Neuronal stem cell (in vitro differentiated cells): ENCODE data around the gene STK26. TPM values are rescaled to one million over a fixed set of nuclear protein-coding genes. Genes with fewer than 3 reads are reported as not detected.

Experiments
- DNase-seq: peaks from one replicate; pipeline ENCODE4 v3.0.0-alpha.2; 2013; ENCODE audit warnings: low spot score
- H2AFZ ChIP-seq: one replicate; pipeline ENCODE4 v1.6.1; 2013; ENCODE audit warnings: mild to moderate bottlenecking, low read length, inconsistent platforms
- H2AK5ac ChIP-seq: 2 replicates; pipeline ENCODE4 v1.6.1; 2013; ENCODE audit warnings: low read depth, mild to moderate bottlenecking, inconsistent platforms, low read length, moderate library complexity, mixed read lengths
- H2BK120ac ChIP-seq: 2 replicates; pipeline ENCODE4 v1.6.1; 2013; ENCODE audit warnings: low read depth, mild to moderate bottlenecking, inconsistent platforms, low read length, moderate library complexity, mixed read lengths
- H2BK12ac ChIP-seq: one replicate; pipeline ENCODE4 v1.6.1; 2013; ENCODE audit warnings: low read length, inconsistent platforms
- H2BK15ac ChIP-seq: 2 replicates; pipeline ENCODE4 v1.6.1; 2013; ENCODE audit warnings: mild to moderate bottlenecking, low read length, inconsistent platforms, mixed read lengths
- H2BK5ac ChIP-seq: one replicate; pipeline ENCODE4 v1.6.1; 2013; ENCODE audit warnings: inconsistent platforms, mild to moderate bottlenecking, low read length, moderate library complexity
- H3K14ac ChIP-seq: one replicate; pipeline ENCODE4 v1.6.1; 2013; ENCODE audit warnings: low read length, inconsistent platforms
- H3K18ac ChIP-seq: 2 replicates; pipeline ENCODE4 v1.6.1; 2013; ENCODE audit warnings: low read length, inconsistent platforms
- H3K23ac ChIP-seq: 2 replicates; pipeline ENCODE4 v1.6.1; 2013; ENCODE audit warnings: low read depth, mild to moderate bottlenecking, mixed read lengths, low read length, inconsistent platforms; ENCODE audit not compliant: poor library complexity
- H3K27ac ChIP-seq: replicated peaks from 3 replicates; pipeline ENCODE4 v1.5.1; 2013; ENCODE audit warnings: low read length, inconsistent platforms
- H3K27me3 ChIP-seq, 3 experiments: 2 replicates each; pipeline ENCODE4 v1.6.1; 2013; ENCODE audit warnings: low read length in 3 of 3, mild to moderate bottlenecking in 2 of 3, inconsistent platforms in 1 of 3, low read depth in 1 of 3, mixed read lengths in 1 of 3, moderate library complexity in 1 of 3; ENCODE audit not compliant: control insufficient read depth in 3 of 3, insufficient read depth in 3 of 3
- H3K36me3 ChIP-seq, 2 donors: replicated peaks in 1 of 2; 2 replicates each; pipeline ENCODE4 v1.6.1; 2013; ENCODE audit warnings: low read length in 2 of 2; ENCODE audit not compliant: control insufficient read depth in 2 of 2, insufficient read depth in 2 of 2
- H3K4ac ChIP-seq: 2 replicates; pipeline ENCODE4 v1.6.1; 2013; ENCODE audit warnings: inconsistent platforms, mild to moderate bottlenecking, low read length, moderate library complexity
- H3K4me1 ChIP-seq, 2 donors: 1 replicate in 1 of 2; 2 replicates in 1 of 2; pipeline ENCODE4 v1.6.1; 2013; ENCODE audit warnings: low read length in 2 of 2, low read depth in 1 of 2; ENCODE audit not compliant: control insufficient read depth in 2 of 2, insufficient read depth in 1 of 2
- H3K4me2 ChIP-seq: one replicate; pipeline ENCODE4 v1.6.1; 2013; ENCODE audit warnings: mild to moderate bottlenecking, low read length, inconsistent platforms; ENCODE audit not compliant: insufficient read depth, poor library complexity, severe bottlenecking
- H3K4me3 ChIP-seq, 2 donors: 2 replicates each; pipeline ENCODE4 v1.5.1; 2013; ENCODE audit warnings: low read length in 2 of 2, mild to moderate bottlenecking in 2 of 2, inconsistent platforms in 1 of 2, moderate library complexity in 1 of 2
- H3K79me1 ChIP-seq: one replicate; pipeline ENCODE4 v1.6.1; 2013; ENCODE audit warnings: low read depth, mild to moderate bottlenecking, inconsistent platforms, low read length, moderate library complexity
- H3K9ac ChIP-seq: one replicate; pipeline ENCODE4 v1.6.1; 2013; ENCODE audit warnings: mild to moderate bottlenecking, low read depth, low read length, inconsistent platforms; ENCODE audit not compliant: poor library complexity
- H3K9me3 ChIP-seq, 2 donors: replicated peaks in 1 of 2; 2 replicates each; pipeline versions ENCODE3 to v1.6.1; 2013; ENCODE audit warnings: low read length in 2 of 2, mild to moderate bottlenecking in 2 of 2, inconsistent platforms in 1 of 2, low read depth in 1 of 2, mixed read lengths in 1 of 2, moderate library complexity in 1 of 2; ENCODE audit not compliant: control insufficient read depth in 2 of 2, insufficient read depth in 1 of 2
- H4K8ac ChIP-seq: one replicate; pipeline ENCODE4 v1.6.1; 2013; ENCODE audit warnings: low read depth, mild to moderate bottlenecking, inconsistent platforms, low read length, moderate library complexity
- H4K91ac ChIP-seq: one replicate; pipeline ENCODE4 v1.6.1; 2013; ENCODE audit warnings: low read length, low read depth, mild to moderate bottlenecking, inconsistent platforms; ENCODE audit not compliant: poor library complexity
- WGBS, 2 donors: extraction: QIAGEN DNeasy Blood & Tissue Kit; methylation state at CpG; one replicate each; pipeline ENCODE4 v1.1.7; 2013; ENCODE audit warnings: missing lambda C conversion rate in 2 of 2, mixed read lengths in 1 of 2; ENCODE audit not compliant: insufficient read length in 2 of 2, insufficient replicate concordance in 1 of 2; ENCODE audit errors: extremely low coverage in 2 of 2; 5-methylcytosine and 5-hydroxymethylcytosine counted together
- polyA plus RNA-seq, 2 experiments: library from polyadenylated mRNA; stranded (reverse); fragments of 200-250 nt; gene quantifications; one replicate each; pipeline ENCODE4 v1.2.3, GENCODE V29; 2013

Gene STK26
- 61.5 TPM for polyA plus RNA-seq (2013, experiment 1 of 2)
- polyA plus RNA-seq (2013, experiment 2 of 2) = 63.7 TPM

DNA sequence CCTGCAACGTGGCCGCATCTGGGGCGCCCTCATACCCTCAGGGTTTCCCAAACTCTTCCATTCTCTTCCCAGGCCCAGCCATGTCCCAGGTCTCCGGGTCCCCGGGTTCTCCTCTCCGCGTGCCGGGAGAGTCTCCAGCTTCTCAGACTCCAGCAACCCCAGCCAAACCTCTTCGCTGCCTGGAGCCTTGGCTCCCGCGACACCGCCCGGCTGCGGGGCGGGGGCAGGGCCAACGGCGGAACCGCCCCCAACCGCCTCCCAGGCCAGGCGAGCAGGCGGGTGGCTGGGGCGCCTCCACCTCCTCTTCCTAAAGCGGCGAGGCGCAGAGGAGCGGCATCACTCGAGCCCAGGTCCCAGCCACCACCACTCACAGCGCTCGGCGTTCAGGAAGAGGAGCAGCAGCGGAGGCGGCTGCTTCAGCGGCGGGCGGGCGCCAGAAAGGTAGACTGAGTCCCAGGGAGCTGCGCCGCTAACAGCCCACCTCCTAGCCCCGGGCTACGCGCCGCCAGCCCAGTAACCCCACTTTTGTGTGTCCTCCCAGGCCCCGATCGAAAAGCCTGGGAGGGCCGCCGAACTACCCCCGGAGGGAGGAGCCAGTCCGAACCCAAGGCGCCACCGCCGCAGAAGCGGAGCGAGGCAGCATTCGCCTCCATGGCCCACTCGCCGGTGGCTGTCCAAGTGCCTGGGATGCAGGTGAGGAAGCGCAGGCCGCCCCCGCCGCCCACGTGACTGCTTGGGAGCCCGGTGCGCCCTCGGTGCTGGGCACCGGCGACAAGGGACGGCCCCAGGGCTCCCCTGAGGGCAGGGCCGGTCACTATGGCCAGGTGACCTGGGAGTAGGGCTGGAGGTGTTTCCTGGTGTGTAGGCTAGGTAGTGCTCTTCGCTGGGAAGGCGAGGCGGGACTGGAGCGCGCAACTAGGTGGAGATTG, at the start of gene STK26:
STK26 (plus strand) TSS at position 336 of the 929 bp plus-strand sequence; CDS start at position 652, 316 bp downstream.
- peak within 1 kb of the TSS; percentile 84 for H3K27ac ChIP-seq
- H3K23ac ChIP-seq = peak within 1 kb of the TSS; percentile 91
- no CpG with 5 or more reads among the region's 73 CpGs for WGBS, 2 donors

DNA sequence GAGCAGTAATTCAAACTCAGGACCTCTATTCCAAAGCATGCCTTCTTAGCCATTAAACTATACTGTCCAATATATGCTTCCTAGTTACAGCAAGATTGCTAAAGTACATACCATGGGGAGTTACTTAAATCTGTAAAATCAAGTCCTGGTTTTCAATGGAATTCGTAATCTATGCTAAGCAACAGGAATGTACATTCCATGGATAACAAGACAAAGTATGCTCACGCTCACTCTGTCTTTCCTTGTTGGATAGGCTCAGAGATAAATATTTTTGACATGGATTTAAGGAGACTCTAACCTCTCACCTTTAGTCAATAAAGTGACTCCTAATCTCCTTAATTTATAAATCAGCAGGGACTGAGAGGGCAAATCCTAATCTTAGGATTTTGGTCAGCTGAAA, 47.3 kb upstream of the STK26 start:
- no peaks in the 10 kb centered on the region for H3K36me3 ChIP-seq
- no peak overlapping the region for H4K91ac ChIP-seq
- no peak overlapping the region for H3K27ac ChIP-seq
- no peak overlapping the region for H3K4ac ChIP-seq
- no peak overlapping the region for H2BK5ac ChIP-seq
- no peak overlapping the region for H2BK12ac ChIP-seq
- no peak overlapping the region for H4K8ac ChIP-seq
- no peak for DNase-seq
- no CpG with 5 or more reads among the region's 2 CpGs for WGBS, 2 donors
- no peak overlapping the region for H2BK15ac ChIP-seq
- H3K4me1 ChIP-seq = no peaks in the 10 kb centered on the region
- H2BK120ac ChIP-seq = no peak overlapping the region
- no peak overlapping the region for H2AFZ ChIP-seq
- no peak overlapping the region for H3K9ac ChIP-seq
- H3K27me3 ChIP-seq = peaks cover 0 to 26% (median 0%) of the 10 kb centered on the region in 3 experiments
- H3K4me3 ChIP-seq = no peak overlapping the region
- H2AK5ac ChIP-seq = no peak overlapping the region
- no peak overlapping the region for H3K14ac ChIP-seq
- H3K4me2 ChIP-seq = no peak overlapping the region
- no peaks in the 10 kb centered on the region for H3K79me1 ChIP-seq
- H3K18ac ChIP-seq = no peak overlapping the region
- H3K9me3 ChIP-seq = no peaks in the 10 kb centered on the region
- no peak overlapping the region for H3K23ac ChIP-seq

More for the DNA sequence above, at the start of gene STK26:
- H3K14ac ChIP-seq = peak within 1 kb of the TSS; percentile 38
- H2BK120ac ChIP-seq = no peak within 1 kb of the TSS
- no peak within 1 kb of the TSS for H4K91ac ChIP-seq
- peak within 1 kb of the TSS; percentile 91 for H3K18ac ChIP-seq
- no peak within 1 kb of the TSS for H2BK15ac ChIP-seq
- no peak within 1 kb of the TSS for H2BK12ac ChIP-seq
- no peaks in the 10 kb centered on the region for H3K4me1 ChIP-seq
- peak within 1 kb of the TSS; percentile 57 for H3K4me2 ChIP-seq
- no peaks in the 10 kb centered on the region for H3K79me1 ChIP-seq
- H3K9me3 ChIP-seq = no peaks in the 10 kb centered on the region
- H3K4me3 ChIP-seq = peak within 1 kb of the TSS; percentile 68 to 99
- H3K4ac ChIP-seq = no peak within 1 kb of the TSS
- peak within 1 kb of the TSS; percentile 93 for H2AFZ ChIP-seq
- peak; percentile 65 for DNase-seq
- peak within 1 kb of the TSS; percentile 91 for H3K9ac ChIP-seq
- no peak within 1 kb of the TSS for H4K8ac ChIP-seq
- peaks cover 0 to 49% (median 0%) of the 10 kb centered on the region in 3 experiments for H3K27me3 ChIP-seq
- no peaks in the 10 kb centered on the region for H3K36me3 ChIP-seq
- H2AK5ac ChIP-seq = peak within 1 kb of the TSS; percentile 28
- peak within 1 kb of the TSS; percentile 39 for H2BK5ac ChIP-seq

DNA sequence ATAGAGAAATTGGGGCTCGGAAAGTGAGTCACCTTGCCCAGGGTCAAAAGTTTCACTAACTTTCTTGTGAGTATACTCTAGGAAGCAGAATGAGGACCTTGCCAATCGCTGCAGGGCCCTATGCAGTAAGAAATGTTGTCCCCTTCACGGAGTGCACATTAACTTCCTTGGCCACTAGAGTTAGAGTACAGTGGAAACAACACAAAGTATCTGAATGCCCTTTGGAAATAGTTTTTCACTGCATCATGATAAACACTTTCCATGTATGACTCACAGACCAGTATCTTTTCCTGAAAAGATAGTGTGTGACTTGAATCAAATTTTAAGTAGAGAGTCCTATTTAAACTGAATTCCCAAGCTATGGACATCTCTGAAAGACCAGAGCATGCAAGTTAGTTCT, 45.5 kb upstream of the STK26 start:
- Histone ChIP-seq H3K23ac (no peak overlapping the region), H2BK12ac (no peak overlapping the region), H3K14ac (no peak overlapping the region), H2BK15ac (no peak overlapping the region), H3K4me2 (no peak overlapping the region), H3K4ac (no peak overlapping the region), H3K9me3 (no peaks in the 10 kb centered on the region), H3K4me1 (no peaks in the 10 kb centered on the region), H2AFZ (no peak overlapping the region), H3K18ac (no peak overlapping the region), H2AK5ac (no peak overlapping the region), H2BK120ac (no peak overlapping the region), H2BK5ac (no peak overlapping the region), H4K8ac (no peak overlapping the region), H3K36me3 (no peaks in the 10 kb centered on the region), H3K27ac (no peak overlapping the region), H3K4me3 (no peak overlapping the region), H3K79me1 (no peaks in the 10 kb centered on the region), H3K27me3 (peaks cover 0 to 30% (median 0%) of the 10 kb centered on the region in 3 experiments), H4K91ac (no peak overlapping the region), H3K9ac (no peak overlapping the region)
- no peak for DNase-seq
- WGBS, 2 donors = no CpG with 5 or more reads among the region's 3 CpGs

DNA sequence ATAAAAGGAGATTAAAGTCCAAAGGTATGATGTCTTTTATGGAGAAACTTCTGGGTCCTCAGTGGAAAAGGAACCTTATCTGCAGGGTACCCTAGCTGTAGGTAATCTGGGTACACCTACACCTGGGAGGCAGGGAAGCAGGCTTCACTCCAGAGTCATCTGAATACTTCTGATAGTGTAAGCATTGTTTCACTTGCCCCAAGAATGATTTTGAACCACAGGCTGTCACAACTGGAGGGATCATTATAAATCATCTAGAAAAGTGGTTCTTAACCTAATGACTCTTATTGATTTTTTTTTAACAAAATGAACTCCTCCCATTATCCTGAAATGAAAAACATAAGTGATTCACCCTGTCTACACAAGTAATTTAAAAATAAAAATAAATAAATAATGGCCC, 44.0 kb upstream of the STK26 start:
- Histone ChIP-seq H3K27me3 (peaks cover 0 to 39% (median 0%) of the 10 kb centered on the region in 3 experiments), H3K4ac (no peak overlapping the region), H3K14ac (no peak overlapping the region), H3K23ac (no peak overlapping the region), H3K79me1 (no peaks in the 10 kb centered on the region), H3K18ac (no peak overlapping the region), H2BK15ac (no peak overlapping the region), H3K4me1 (no peaks in the 10 kb centered on the region), H3K27ac (no peak overlapping the region), H3K4me3 (no peak overlapping the region), H3K9ac (no peak overlapping the region), H3K36me3 (no peaks in the 10 kb centered on the region), H2BK12ac (no peak overlapping the region), H2BK120ac (no peak overlapping the region), H2AFZ (no peak overlapping the region), H4K91ac (no peak overlapping the region), H3K4me2 (no peak overlapping the region), H2BK5ac (no peak overlapping the region), H2AK5ac (no peak overlapping the region), H4K8ac (no peak overlapping the region), H3K9me3 (no peaks in the 10 kb centered on the region)
- no peak for DNase-seq
